HuH-7.5 (cell line): Measurements from ENCODE around the gene SNED1.
A peak's percentile ranks its signal among the peaks of the same experiment; 100 is the strongest.
"Not testable (repeated sequence)": the region's sequence is repeated elsewhere in the genome, so short reads cannot be mapped to it uniquely, and the experiment has no call there.

Experiments used
- DNase-seq: peaks from one replicate; pipeline ENCODE4 v3.0.0; 2011; ENCODE audit warnings: low spot score

SNED1 gene

GRCh38 chr2:240972636-240973521 lies 25.5 kb upstream of the SNED1 start:
- no peak for DNase-seq

- DNase-seq: no peak
Observed at GRCh38 chr2:240974771-240975572, 23.4 kb upstream of the SNED1 start.

GRCh38 chr2:240975903-240976302 lies 22.5 kb upstream of the SNED1 start:
- DNase-seq: not testable (repeated sequence)

GRCh38 chr2:240981280-240981679 lies 17.1 kb upstream of the SNED1 start:
- no peak for DNase-seq

DNA sequence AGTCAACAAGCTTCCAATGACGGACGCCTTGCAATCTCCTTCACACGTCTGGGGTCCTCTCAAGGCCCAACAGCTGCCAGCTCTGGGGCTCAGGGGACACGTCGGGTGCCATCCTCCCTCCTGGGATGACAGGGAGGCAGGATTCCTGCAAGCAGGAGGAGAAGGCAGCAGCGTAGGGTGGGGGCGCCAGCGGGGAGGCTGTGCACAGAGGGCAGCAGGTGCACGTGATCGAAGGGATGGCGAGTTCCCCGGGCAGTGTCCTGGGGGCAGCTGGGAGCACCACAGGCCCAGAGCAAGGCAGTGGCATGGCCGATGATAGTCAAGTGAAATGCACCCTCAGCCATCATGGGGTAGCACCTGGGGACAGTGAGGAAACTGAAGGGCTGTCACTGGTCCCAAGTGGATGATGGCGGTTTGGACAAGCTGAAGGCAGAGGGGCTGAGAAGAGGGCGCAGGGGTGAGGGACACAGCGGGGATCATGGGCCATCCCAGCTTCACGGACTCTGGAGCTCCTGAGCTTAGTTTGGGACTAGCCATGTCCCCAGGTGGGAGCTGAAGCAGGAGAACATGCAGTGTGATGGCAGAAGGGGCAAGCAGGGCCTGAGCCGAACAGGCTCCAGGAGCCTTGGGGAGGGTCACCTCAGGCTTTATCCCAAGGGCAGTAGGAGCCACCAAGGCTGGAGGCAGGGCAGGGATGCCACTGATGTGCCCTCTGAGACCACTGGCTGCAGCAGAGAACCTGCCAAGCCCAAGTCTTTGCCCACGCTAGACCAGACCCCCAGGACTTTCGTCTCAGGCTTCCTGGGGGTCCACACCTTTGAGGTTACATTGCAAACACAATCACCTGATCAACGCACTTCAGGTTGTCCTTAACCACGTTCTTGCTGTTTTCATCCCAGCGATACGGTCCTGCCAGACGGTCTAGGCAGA lies 16.3 kb upstream of the SNED1 start:
- DNase-seq: no peak

DNA sequence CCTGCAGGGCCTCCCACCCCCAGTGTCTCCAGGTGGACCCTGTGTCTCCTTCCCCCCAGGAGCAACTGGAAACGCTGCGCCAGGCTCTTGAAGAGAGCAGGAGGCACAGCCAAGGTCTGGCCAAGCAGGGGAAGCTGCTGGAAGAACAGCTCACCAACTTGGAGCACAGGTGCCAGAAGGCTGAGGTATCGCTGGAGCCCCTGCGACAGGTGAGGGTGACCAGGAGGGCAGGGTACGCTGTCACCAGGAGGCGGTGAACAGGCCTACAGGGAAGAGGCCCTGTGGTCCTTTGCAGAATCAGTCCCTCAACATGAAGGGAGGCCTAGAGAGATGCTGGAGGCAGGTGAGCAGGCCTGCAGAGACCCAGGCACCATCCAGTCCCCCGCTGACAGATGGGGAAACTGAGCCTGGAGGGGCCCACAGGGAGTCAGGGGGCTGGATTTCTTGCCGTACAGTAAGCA lies 15.6 kb upstream of the SNED1 start:
- DNase-seq: no peak

DNA sequence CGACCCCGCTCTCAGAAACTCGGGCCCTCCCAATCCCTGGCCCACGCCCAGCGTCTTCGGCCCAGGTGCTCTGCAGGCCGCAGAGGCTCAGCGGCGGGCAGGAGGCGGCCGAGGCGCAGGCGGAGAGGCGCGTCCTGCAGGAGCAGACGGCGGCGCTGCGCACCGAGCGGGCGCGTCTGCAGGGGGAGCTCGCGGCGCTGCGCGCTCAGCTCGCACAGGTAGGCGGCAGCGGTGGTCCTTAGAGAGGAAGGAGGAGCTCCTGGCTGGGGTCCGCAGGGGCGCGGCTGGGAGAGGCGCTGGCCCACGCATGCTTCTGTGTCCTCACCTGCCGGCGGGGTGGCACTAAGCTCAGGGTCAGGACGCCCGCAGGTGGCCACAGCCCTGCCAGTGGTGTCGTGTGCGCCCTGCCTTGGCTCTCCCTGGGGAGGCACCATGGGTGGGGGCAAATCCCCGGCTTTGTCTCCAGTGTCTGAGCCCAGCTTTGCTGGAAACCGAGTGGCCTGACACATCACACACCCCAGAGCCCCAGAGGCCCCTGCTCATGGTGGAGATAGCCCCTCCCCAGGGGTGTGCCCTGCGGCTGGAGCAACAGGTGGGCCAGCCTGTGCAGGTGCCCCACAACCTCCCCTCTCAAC lies 14.9 kb upstream of the SNED1 start:
- peak; percentile 66 for DNase-seq

- no peak for DNase-seq
Observed at GRCh38 chr2:240983996-240984498, 14.4 kb upstream of the SNED1 start.

DNA sequence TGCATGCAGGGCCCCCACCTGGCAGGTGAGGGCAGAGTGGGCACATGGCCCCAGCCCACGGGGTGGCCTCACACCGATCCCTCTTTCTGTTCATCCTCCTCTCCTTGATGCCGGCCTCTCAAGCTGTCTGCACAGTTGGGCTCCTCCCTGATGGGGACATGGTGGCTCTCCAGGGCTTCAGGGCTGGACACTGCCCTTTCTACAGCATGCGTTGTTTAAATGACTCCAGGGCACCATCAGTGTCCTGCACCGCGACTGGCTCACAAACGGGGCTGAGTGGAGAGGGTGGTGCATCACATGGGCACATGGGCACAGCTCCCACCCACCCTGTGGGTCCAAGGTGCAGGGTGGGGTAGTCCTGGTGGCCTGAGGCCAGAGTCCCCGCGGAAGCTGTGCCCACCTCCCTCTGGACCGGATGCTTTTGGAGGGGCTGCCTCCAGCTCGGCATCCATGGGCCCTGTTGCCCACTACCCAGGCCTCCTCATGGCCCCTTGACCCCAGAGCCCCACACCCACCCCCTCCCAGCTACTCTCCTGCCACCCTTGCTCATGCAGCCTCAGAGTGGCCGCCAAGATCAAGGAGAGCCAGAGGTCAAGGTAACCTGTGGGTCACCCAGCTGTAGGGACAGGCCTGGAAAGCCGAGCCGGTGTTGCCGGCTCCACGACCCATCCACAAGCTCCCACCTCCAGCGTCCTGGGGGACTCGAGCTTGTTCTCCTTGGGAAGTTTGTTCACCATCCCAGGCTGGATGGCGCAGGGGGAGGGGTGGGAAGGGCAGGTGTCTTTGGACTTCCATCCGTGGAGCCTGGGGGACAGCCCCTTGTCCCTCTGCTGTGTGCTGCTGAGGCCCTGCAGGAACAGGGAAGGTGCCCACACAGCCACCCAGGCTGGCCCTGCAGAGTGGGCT lies 12.3 kb upstream of the SNED1 start:
- DNase-seq: no peak

- DNase-seq: no peak
Observed at GRCh38 chr2:240986787-240987411, 11.5 kb upstream of the SNED1 start.

DNA sequence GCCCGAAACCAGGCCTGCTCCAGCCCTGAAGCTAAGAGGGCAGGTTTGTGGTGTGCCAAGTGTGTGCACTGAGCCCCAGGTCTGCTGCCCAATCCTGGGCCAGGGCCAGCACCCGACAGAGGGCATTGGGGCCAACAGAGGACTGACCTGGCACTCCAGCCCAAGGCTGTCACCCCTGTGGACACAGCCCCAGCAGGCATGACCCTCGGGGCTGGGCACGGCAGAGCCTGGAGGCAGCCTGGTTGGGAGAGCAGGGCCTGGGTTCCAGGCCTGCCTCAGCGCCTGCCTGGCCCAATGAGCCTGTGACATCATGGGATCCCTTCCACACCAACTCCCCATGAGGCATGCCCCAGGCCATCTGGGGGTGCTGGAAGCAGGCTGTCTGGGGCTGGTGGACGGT lies 10.8 kb upstream of the SNED1 start:
- no peak for DNase-seq

DNA sequence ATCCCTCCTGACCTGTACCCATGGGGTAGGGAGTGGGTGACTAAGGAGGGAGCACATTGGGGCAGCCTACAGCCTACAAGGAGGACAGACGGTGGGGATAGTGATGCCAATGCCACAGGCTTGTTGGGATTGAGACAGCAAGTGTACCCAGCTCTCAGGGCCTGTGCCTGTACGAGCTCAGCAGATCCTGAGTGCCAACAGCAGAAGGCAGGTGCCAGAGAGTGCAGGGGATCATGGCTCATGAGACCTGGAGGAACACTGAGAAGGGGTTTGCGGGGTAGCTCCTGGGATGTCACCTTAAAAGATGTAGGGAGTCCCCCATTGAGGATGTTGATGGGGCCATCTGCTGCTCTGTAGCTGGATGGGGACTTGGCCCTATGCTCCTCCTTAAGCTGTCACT lies 10.3 kb upstream of the SNED1 start:
- DNase-seq: no peak

DNA sequence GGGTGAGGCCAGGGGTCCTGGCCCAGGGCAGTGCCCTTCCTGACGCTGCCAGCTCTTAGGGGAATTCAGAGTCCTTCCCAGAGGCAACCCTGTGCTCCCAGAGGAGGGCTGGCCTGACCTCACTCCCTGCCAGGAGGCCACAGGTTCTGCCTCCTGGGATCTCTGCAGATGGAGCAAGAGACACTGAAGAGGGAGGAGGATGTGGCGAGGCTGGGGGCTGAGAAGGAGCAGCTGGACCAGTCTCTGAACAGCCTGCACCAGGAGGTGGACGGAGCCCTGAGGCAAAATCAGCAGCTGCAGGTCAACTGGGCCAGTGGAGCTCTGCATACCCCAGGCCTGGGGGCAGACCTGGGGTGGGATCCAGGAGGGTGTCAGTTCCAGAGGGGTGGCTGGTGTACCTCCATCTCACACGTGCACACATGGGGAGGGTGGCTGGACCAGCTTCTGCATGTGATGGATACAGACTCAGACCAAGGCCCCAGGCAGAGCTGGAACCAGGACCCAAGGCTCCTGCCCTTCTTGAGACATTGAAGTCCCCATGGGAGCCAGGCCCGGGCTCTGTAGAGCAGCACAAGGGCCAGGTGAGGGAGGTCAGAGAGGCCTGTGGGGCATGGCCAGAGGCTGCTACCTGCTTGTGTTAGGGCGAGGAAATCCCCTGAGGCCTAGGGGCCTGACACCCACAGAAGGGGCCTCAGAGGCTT lies 9.7 kb upstream of the SNED1 start:
- DNase-seq: no peak

- peak; percentile 79 for DNase-seq
Observed at GRCh38 chr2:240989451-240990265, 8.8 kb upstream of the SNED1 start.

GRCh38 chr2:240990266-240990529 lies 8.2 kb upstream of the SNED1 start:
- no peak for DNase-seq

DNA sequence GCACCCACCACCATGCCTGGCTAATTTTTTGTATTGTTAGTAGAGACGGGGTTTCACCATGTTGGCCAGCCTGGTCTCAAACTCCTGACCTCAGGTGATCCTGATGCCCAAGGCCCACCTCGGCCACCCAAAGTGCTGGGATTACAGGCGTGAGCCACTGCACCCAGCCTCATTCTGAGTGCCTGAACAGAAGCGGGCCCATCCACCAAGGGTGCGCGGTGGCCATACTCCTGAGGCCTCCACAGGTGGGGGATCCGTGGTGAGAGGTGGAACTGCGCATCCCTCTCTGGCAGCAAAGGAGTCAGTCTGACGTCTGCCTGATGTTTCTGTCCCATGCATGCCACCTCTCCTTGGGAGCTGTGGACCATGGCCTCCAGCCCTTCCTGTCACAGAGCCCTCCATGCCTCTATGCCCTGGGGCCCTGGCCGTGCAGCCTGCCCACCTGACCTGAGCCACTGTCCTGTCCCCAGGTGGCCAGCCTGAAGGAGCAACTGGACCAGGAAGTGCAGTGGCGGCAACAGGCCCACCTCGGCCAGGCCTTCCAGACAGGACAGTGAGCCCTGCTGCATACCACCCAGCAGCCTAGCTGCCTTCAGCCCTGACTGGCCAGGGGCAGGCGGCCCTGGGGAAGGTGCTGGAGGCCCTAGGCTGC lies 7.6 kb upstream of the SNED1 start:
- no peak for DNase-seq

GRCh38 chr2:240991378-240992263 lies 6.8 kb upstream of the SNED1 start:
- no peak for DNase-seq
